GM21447 (cell line): ENCODE measurements around the gene ASCC1.

Source experiments
- ATAC-seq: cut with Tn5 transposase; IDR thresholded peaks from one replicate; pipeline ENCODE4 v1.9.1; 2021; ENCODE audit not compliant: unreplicated experiment

Gene ASCC1, protein sequence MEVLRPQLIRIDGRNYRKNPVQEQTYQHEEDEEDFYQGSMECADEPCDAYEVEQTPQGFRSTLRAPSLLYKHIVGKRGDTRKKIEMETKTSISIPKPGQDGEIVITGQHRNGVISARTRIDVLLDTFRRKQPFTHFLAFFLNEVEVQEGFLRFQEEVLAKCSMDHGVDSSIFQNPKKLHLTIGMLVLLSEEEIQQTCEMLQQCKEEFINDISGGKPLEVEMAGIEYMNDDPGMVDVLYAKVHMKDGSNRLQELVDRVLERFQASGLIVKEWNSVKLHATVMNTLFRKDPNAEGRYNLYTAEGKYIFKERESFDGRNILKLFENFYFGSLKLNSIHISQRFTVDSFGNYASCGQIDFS

DNA sequence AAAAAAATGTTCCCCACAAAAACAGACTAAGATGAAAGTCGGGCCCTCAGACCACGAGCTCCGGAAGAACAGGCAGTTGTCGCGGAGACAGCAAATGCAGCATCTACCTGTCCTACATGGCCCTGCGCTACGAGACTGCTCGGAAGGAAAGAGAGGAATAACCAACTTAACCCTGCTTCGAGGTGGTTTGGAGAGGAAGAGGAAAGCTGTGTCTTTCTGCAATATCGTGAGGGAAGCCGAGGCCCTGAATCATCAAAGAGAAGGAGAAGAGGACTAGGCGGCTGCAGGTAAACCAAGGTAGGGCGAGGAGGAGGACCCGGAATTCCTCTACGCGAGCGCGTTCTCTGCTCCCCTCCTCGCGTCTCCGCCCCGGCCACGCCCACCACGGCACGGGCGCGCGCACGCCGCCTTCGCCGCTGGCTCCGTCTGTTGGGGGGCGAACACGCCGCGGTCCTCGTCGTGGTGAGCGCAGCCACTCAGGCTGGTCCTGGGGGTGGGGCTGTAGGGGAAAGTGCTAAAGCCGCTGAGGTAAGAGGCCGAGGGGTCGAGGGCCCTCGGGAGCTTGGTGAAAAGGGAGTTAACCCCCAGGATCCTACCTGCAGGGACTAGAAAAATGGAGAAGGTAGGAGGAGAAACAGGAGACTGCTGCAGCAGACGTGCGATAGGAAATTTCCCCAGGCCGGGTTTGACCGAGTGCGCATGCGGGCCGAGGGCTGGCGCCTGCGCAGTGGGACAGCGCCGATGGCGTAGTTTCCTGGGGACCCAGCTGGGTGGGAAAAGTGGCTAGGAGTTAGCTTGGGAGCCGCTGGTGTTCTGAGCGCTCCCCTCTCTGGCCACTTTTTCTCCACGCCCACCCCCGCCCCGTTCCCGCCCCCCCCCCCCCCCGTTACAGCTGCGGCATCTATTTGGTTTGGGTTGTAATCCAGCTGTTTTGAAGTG lies at the start of gene ASCC1, which contains the start of gene ANAPC16:
Gene ASCC1, minus strand, starts transcription at position 666 of the 939 bp plus-strand sequence. CDS start 2,978 bp downstream, outside the sequence.
Gene ANAPC16, plus strand, starts transcription at position 402 of the 939 bp plus-strand sequence. CDS start 7,903 bp downstream, outside the sequence.
- peak; percentile 62 for ATAC-seq

DNA sequence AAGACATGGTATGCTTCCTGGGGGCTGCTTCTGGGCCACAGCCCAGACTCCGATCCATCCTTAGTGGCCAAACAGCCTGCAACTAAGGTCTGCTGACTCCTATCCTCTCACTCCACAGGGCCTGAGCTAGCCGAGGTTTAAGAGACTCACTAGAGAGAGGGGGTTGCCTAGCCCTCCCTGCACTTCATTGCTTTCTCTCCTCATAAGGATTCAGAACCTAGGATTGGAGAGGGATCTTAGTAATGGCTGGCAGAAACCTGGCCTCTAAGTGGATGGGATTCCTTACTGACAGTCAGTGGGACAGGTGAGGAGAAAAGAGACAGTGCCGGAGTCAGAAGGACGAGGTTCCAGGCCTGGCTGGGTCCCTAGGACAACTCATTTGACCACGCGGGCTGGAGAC lies 49.4 kb upstream of the ASCC1 start:
- ATAC-seq = no peak

DNA sequence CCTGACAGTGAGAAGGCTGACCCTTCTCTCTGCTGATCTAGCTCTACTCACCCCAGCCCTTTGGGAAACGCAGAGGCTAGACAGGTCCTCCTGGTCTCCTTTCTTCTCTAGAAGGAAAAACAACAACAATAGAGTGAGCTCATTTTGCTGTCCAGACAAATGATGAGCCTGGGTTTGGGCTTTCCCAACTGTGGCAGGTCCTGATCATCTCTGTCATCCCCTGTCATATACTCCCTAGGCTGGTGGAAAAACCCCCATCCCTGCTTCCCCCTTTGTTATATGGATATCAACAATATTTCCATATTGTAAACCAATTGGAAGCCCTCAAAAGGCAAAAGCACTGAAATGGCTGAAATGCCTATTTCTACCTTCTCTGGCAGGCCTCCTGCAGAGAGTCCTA lies 48.5 kb upstream of the ASCC1 start:
- no peak for ATAC-seq

DNA sequence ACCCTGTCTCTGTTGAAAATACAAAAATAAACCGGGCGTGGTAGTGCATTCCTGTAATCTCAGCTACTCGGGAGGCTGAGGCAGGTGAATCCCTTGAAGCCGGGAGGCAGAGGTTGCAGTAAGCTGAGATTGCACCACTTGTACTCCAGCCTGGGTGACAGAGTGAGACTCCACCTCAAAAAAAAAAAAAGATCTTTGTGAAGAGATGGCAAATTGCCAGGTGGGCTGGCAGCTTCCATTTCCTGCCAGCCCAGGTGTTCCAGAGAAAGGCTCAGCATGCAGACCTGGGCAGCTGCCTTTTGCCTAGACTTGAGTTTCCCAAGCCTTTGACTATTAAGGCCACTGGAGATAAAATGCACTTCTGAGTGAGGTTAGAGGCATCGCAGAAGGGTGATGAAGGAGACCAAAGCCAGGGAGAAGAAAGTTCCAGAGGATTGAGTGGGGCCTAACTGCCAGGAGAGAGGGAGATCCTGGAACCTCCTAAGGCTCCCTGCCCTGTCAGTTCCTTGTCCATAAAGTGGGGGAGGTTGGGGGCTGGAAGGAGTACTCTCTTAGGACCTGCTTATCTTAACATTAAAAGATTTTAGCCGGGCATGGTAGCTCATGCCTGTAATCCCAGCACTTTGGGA lies 47.7 kb upstream of the ASCC1 start:
- ATAC-seq = no peak

DNA sequence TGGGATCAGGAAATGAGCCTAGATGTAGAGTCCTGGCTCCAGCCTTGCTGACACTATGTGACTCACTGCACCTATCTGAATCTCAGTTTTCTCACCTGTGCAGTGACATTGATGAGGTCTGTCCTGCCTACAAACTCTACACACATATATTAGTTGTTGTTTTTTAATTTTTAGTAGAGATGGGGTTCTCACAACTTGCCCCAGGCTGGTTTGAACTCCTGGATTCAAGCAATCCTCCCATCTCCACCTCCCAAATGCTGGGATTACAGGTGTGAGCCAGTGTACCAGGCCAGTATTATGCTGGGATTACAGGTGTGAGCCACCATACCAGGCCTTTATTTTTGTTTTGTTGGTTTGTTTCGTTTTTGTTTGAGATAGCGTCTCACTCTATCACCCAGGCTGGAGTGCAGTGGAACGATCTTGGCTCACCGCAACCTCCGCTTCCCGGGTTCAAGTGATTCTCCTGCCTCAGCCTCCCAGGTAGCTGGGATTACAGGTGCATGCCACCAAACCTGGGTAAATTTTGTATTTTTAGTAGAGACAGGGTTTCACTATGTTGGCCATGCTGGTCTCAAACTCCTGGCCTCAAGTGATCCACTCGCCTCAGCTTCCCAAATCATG lies 45.8 kb upstream of the ASCC1 start:
- ATAC-seq = peak; percentile 5

DNA sequence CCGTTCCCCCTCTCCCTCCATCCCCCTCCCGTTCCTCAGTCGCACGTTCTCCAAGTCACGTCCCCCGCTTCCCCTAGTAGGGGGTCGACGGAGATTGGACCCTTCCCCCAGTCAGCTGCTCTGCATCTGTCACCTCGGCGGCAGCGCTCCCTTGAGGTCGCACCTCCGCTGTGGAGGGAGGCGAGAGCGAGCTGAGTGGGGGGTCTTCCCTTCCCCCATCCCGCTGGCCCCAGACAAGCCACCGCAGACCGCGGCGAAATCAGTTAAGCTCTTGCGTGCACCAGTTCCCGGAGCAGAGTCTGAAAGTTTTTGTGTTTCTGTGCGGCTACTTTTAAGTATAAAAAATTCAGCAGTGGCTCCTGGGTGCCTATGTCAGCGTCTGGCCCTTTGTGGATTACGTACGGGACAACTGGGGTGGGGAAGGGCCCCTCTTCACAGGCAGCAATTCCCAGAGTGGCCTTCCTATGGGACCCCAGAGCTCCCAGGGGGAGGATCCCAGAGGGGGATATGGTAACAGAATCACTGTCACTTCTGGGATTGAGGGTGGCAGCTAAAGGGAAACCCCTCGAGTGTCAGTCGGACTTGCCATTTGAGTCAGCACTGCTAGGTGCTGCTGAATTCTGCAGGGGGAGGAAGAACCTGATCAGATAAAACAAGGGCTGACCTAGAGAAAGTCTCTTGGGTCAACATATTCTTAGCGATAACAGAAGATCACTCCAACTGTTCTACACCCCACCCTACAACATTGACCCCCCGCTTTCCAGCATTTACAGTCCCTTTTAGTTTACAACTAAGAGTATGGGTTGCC lies 45.1 kb upstream of the ASCC1 start:
- ATAC-seq = peak; percentile 54

DNA sequence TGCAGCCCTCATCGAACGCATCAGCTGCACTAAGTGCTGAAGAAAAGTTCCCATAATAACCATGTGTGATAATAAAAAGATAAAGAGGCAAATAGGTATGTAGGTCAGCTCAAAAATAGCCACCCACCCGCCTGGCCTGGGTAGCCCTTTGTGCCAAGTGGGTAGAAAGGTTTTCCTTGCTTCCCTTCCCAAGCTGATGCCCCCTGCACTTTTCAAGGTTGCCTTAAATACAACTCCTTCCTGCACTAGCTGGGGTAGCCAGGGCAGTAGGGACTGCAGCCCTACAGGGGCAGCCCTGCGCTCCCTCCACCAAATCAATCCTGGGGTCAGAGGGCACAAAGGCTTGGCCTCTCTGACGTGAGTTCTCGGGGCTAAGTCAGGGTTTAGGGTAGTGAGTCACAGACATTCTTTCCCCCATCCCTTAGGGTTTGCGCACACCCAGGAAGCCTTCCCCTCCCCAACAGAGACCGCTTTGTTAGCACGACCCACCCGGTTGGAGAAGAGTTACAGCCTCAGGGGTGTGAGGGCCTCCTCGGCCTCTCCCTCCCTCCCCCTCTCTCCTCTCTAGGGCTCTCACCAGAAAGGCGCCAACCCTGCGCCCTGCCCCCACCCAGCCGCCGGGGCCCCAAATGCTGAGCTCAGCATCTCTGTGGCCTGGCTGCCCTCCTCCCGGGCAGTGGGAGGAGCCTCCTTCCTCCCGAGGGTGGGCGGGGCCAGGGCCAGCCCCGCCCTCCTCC lies 44.3 kb upstream of the ASCC1 start:
- peak; percentile 49 for ATAC-seq

DNA sequence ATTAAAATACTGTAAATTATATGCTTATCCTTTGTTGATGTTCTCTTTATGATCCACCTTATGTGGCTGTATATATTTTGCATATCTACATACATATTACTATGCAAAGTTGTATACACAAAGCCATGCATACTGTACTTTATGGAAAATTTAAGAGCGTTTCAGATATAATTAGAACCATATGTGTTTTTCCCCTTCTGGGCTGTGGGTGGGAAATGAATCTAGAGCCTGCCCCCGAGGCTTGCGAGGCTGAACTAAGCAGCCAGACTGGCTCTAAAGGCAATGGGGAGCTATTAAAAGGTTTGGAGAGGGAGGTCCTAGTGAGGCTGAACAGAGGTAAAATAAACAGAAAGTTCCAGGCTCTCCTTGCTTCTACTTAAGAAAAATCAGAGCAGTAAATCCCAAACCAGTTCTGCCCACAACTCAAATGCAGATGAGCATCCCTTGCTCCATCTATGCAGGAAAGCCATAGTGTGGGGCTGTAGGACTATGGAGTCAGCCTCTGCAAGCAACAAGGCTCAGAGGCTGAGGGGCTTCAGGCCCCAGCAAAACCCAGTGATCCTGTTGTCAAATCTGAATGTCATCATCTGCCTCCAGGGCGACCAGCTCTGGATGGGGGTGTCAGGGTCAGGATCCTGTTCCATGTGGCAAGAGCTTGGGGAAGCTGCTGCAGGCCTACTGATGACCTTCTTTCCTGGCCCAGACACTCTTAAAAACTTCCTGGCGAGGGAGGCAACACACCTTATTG lies 43.6 kb upstream of the ASCC1 start:
- ATAC-seq = no peak

DNA sequence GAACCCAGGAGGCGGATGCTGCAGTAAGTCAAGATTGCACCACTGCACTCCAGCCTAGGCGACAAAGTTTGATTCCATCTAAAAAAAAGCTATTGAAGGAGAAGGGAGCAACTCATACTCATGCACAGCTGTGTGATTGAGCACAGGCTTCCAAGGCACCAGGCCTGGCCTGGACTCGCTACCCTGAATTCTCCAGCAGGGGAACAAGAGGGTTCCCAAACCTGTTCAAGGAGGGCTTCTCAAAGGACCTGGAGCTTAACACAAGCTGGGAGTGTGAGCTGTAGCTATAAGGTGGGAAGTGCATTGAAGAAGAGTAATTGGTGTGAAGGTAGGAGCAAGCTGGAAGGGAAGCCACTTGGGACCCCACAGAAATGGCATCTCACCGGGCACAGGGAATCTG lies 42.5 kb upstream of the ASCC1 start:
- ATAC-seq = no peak

DNA sequence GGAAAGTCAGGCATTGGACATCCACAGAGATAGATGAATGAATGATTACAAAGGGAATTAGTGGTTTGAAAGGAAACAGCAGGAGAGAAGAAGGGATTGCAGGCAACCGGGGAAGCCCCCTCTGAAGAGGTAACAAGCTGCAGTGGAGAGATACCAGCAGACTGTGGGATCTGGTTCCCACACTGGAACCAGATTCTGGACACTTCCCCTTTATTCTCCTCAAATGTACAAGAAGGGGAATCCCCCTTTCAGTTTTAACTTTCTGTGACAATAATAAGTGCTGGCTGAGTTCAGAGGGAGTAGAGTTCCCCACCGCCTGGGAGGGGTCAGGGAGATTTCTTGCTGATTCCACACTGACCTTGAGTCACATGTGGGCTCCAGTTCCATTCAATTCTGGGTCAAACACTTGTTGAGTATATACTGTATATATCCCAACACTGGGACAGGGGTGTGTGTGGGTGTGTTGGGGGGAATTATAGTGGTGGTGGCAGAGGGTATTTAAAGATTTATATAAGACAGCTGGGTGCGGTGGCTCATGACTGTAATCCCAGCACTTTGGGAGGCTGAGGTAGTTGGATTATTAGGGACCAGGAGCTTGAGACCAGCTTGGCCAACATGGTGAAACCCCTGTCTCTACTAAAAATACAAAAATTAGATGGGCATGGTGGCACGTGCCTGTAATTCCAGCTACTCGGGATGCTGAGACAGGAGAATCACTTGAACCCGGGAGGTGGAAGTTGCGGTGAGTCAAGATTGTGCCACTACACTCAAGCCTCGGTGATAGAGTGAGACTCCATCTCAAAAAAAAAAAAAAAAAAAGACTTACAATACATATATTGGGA lies 41.2 kb upstream of the ASCC1 start:
- ATAC-seq = peak; percentile 25

DNA sequence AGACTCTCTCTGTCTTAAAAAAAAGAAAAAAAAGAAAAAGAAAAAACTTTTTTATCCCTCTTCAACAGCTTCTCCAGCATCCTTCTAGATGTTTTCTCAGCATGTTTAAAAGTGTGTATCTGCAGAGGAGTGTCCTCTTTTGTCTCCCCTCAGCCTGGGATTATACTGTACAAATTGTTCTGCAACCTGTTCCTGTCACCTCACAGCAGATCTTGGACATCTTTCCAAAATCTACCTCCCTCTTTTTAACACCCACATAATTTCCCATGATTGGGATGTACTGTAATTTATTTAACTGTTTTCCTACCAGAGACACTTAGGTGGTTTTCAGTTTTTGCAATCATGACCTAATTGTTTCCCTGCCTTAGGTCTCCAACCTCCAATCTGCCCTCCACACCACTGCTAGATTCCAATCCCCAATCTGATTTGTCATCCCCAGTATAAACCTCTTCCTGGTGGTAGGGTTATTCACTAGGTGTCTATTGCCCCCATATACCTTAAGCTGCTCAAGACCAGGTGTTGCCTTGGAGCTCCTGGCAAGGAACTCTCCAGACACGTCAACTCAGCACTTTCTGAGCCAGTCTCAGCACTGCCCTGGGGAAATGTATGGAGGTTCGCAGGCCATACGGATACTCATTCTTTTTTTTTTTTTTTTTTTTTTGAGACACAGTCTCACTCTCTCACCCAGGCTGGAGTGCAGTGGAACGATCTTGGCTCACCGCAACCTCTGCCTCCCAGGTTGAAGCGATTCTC lies 40.1 kb upstream of the ASCC1 start:
- ATAC-seq = no peak

DNA sequence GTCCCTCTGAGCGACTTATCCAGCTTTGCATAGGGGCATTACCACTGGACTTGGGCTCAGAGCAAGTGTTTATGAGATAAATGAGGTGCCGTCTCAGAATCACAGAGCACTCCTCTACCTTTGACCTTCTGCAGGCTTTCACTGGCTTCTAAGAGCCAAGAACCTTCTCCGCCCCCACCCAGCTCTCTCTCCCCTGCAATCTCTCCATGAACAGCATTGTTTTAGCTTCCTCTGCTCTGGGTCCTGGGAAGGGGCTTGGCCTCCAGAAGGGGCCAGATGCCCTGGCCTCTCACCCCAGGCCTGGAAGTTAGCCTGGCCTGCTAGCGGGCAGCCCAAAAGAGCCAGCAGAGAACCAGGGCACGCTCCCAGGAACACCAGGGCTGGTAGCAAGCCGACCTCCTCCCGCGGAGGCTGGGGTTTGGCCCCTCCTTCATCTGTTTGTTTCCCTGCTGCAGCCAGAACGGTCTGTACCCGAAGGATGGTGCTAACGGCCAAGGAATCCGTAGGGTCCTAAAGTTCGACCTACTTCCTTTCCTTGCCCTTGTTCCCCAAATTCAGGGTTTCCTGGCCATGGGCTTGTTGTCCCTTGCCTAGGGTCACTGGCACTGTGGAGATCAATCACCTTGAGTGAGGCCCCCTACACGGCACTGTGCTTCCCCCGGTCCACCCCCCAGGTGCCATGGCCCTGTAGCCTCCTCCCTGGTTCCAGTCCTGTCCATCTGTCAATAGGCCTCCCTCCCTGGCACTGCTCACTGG lies 38.9 kb upstream of the ASCC1 start:
- no peak for ATAC-seq

DNA sequence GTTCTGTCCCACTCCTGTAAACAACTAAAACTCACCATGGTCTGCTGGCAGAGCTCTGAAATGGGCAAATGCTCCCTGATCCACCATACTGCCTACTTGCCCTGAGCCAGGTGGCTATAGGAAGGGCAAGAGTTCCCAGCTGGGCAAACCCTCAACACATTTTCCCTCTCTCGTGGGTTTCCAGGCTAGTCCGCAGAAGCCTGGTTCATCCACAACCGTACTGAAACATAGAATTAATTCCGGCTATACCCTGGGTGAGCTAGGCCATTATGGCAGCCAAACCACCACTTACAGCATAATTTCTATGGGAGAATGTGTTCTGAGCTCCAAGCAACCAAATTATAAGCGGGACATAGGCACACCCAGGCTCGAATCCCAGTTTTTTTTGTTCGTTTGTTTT lies 37.5 kb upstream of the ASCC1 start:
- no peak for ATAC-seq

DNA sequence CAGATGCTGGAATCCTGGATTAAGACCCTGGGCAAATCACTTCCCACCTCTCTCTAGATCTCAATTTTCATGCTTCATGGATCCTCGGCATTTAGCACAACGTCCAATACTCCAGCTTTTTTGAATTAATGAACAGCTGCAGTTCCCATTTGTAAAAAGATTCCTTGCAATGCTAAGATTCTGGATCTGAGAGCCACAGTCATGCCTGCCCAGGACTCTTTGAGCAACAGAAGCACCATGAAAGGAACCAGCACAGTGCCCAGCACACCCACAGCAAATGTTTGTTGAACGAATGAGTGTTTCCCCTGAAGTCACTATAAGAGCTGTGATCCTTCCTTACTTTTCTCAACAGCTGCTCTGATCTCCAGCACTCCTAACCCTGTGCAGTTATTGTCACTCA lies 36.9 kb upstream of the ASCC1 start:
- no peak for ATAC-seq

DNA sequence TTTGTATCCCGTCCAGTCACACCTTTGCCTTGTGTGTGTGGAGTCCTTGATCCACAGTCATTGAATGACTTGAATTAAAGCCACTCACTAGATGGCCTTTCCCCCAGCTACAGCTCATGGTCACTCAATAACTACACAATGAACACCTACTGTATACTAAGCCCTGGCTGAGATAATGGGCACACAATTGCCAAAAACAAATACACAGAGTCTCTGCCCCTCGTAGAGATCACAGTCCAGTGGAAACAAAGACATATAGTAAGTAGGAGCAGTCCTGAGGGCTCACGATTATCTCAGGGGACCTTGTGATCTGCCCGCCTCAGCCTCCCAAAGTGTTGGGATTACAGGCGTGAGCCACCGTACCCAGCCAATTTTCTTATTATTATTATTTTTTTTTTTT lies 35.6 kb upstream of the ASCC1 start:
- no peak for ATAC-seq

DNA sequence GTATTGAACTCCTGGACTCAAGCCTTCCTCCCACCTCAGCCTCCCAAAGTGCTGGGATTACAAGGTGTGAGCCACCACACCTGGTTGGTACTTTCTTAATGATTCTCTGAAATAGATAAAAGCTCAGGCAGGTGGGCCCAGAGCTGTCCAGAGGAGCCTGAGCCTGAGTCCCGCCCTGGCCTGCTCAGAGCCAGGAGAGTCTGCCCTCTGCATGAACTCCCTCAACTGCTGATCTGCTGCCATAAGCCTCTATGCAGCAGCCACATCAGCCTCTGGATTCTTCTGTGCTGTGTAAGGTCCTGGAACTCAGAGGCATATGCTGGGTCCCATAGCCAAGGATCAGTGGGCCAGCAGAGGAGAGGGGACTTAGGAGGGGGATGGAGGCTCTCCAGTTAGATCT lies 34.6 kb upstream of the ASCC1 start:
- no peak for ATAC-seq
